ENCODE measurements around the gene SBK1. TPM values are rescaled to one million over a fixed set of nuclear protein-coding genes. Genes with fewer than 3 reads are reported as not detected.

Gene SBK1
- total and polyA plus RNA-seq, 10 of the 15 experiments (the other 5 are each of a cell fraction or from before 2014, with no cell fraction given): 0.04 to 0.26 (median 0.06) TPM; not detected in 4

DNA sequence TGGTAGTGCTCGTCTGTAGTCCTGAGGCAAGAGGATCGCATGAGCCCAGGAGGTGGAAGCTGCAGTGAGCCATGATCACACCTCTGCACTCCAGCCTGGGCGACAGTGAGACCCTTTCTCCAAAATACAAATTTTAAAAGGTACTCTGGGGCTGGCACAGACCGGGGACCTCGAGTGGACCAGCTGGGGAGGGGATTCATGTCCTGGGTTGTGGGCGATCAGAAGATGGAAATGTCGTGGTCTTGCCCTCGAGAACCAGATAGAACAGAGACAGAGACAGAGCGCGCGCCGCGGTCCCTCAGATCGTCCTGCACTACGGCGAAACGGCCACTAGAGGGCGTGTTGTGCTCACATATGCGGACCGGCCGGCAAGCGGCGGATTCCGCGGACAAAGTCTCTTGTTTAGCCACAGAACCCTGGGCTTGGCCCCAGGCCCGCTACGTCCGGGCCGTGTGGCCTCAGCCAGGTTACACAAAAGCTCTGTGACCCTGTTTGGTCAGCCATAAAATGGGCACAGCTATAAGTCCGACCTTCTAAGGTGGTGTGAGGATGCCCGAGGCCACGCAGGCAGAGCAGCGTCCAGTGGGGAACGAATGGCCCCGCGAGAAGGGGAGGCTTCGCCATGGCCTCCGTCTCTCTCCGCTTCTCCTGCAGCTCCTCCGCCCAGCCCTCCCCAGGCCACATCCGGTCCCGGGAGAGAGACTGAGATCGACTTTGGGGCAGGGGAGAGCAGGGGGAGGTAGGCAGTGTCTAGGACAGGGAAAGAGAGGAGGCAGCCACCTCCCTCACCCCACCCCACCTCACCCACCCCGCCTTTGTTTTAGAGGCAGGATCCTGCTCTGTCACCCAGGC lies 14.6 kb upstream of the SBK1 start (continued):
- TF ChIP-seq MEF2B (IDR thresholded peaks at IDR 0.05; ENCODE audit: partially characterized antibody, poor library complexity, severe bottlenecking) (no peak), KAT2A (conservative IDR thresholded peaks at IDR 0.05; ENCODE audit: control insufficient read depth, low read depth, low read length) (no peak), NFYA (IDR thresholded peaks at IDR 0.05; ENCODE audit: borderline replicate concordance, low read depth, low read length) (no peak), LARP7 (IDR thresholded peaks at IDR 0.05) (0 out of 2 replicates have a peak, but pooled peaks have one; percentile 50), IKZF1 (conservative IDR thresholded peaks at IDR 0.05) (peak; percentile 21; the same call in 1 of the 2 replicates), NR2F1 (conservative IDR thresholded peaks at IDR 0.05) (0 out of 2 replicates have a peak, but pooled peaks have one; percentile 30)
- TF ChIP-seq, protein P1, sequence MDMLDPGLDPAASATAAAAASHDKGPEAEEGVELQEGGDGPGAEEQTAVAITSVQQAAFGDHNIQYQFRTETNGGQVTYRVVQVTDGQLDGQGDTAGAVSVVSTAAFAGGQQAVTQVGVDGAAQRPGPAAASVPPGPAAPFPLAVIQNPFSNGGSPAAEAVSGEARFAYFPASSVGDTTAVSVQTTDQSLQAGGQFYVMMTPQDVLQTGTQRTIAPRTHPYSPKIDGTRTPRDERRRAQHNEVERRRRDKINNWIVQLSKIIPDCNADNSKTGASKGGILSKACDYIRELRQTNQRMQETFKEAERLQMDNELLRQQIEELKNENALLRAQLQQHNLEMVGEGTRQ (IDR thresholded peaks at IDR 0.05; ENCODE audit: borderline replicate concordance, low read depth, low read length): no peak

DNA sequence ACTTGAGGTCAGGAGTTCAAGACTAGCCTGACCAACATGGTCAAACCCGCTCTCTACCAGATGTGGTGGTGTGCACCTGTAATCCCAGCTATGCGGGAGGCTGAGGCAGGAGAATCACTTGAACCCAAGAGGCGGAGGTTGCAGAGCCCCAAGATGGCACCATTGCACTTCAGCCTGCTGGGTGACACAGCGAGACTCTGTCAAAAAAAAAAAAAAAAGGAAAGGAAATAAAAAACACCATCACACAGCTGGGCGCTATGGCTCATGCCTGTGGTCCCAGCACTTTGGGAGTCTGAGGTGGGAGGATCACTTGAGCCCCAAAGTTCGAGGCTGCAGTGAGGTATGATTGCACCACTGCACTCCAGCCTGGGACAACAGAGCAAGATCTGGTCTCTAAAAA lies 13.3 kb upstream of the SBK1 start:
- FAIRE-seq (no peak), DNase-seq (ENCODE audit: low read depth, low spot score) (no peak), ATAC-seq (no peak)
- ChIA-PET CTCF (interaction anchor here (3.9 kb wide), 1 partner anchor 38 kb away, joined by 20 read pairs; no protein-coding TSS in a partner anchor), POLR2A (no interaction called here), SMC1A (ENCODE audit: uncharacterized antibody, unreplicated experiment) (interaction anchor here (0.6 to 0.8 kb wide), 3 partner anchors 38 to 1197 kb away, joined by 3 to 4 read pairs (median 3); no protein-coding TSS in a partner anchor), RAD21 (ENCODE audit: unreplicated experiment) (interaction anchor here (0.7 kb wide), 1 partner anchor 30 kb away, joined by 5 read pairs; no protein-coding TSS in a partner anchor)
- H3K4me3 ChIP-seq: no peak overlapping the region
- in situ Hi-C loops (cut with MboI) (loop anchor here (5.0 kb wide), 1 partner anchor 33 kb away; no protein-coding TSS in a partner anchor), intact Hi-C loops (cut with micrococcal nuclease; ENCODE audit: unreplicated experiment) (no loop called here)
- no peaks in the 10 kb centered on the region for H3K36me3 ChIP-seq (ENCODE audit: control insufficient read depth in 2 of 2, insufficient read depth in 2 of 2, low read length in 1 of 2)
- H3K9ac ChIP-seq (ENCODE audit: control insufficient read depth, insufficient read depth, low read length): no peak overlapping the region
- peaks cover 2% of the 10 kb centered on the region; the same call in 1 of the 2 replicates for H3K4me1 ChIP-seq (ENCODE audit: control insufficient read depth, insufficient read depth, low read length)
- no peaks in the 10 kb centered on the region for H3K9me3 ChIP-seq (replicated peaks; ENCODE audit: control insufficient read depth, insufficient read depth, low read length)
- no peaks in the 10 kb centered on the region for H4K20me1 ChIP-seq (ENCODE audit: control insufficient read depth, insufficient read depth)
- H3K79me2 ChIP-seq (ENCODE audit: control insufficient read depth, insufficient read depth, low read length): no peaks in the 10 kb centered on the region
- no peak overlapping the region for H2AFZ ChIP-seq (ENCODE audit: control insufficient read depth, low read depth, low read length)
- no TSS peak for BruUV-seq (replicated peaks)
- H3K27me3 ChIP-seq (replicated peaks in 1 of 2; ENCODE audit: control insufficient read depth in 2 of 2, insufficient read depth in 2 of 2, low read length in 1 of 2): no peaks in the 10 kb centered on the region
- 22% methylated on average over 5 of the region's 6 CpGs for WGBS (ENCODE audit: insufficient coverage, insufficient replicate concordance, low lambda C conversion rate, missing lambda C conversion rate)
- no peak overlapping the region for H3K4me2 ChIP-seq (ENCODE audit: control insufficient read depth, insufficient read depth)
- H3K27ac ChIP-seq (ENCODE audit: control insufficient read depth, insufficient read depth): no peak overlapping the region
- no peak for TF ChIP-seq BHLHE40 (IDR thresholded peaks at IDR 0.05; ENCODE audit: borderline replicate concordance in 1 of 2, low read depth in 2 of 2, low read length in 1 of 2)
- TF ChIP-seq, protein P2, sequence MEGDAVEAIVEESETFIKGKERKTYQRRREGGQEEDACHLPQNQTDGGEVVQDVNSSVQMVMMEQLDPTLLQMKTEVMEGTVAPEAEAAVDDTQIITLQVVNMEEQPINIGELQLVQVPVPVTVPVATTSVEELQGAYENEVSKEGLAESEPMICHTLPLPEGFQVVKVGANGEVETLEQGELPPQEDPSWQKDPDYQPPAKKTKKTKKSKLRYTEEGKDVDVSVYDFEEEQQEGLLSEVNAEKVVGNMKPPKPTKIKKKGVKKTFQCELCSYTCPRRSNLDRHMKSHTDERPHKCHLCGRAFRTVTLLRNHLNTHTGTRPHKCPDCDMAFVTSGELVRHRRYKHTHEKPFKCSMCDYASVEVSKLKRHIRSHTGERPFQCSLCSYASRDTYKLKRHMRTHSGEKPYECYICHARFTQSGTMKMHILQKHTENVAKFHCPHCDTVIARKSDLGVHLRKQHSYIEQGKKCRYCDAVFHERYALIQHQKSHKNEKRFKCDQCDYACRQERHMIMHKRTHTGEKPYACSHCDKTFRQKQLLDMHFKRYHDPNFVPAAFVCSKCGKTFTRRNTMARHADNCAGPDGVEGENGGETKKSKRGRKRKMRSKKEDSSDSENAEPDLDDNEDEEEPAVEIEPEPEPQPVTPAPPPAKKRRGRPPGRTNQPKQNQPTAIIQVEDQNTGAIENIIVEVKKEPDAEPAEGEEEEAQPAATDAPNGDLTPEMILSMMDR (IDR thresholded peaks at IDR 0.05 in 2 of 3, conservative IDR thresholded peaks at IDR 0.05 in 1 of 3; ENCODE audit: control insufficient read depth in 2 of 3, extremely low read depth in 1 of 3, insufficient read depth in 1 of 3, low read depth in 3 of 3, low read length in 3 of 3): no peak
- no peak for TF ChIP-seq CREM (IDR thresholded peaks at IDR 0.05; ENCODE audit: low read depth)
- TF ChIP-seq TCF7 (IDR thresholded peaks at IDR 0.05; ENCODE audit: borderline replicate concordance): no peak
- no peak for TF ChIP-seq YY1 (IDR thresholded peaks at IDR 0.05; ENCODE audit: low read depth, low read length)
- TF ChIP-seq SRF (IDR thresholded peaks at IDR 0.05; ENCODE audit: low read depth in 2 of 2, low read length in 2 of 2): no peak
- TF ChIP-seq SP1 (IDR thresholded peaks at IDR 0.05; ENCODE audit: low read depth, low read length): no peak
- no peak for TF ChIP-seq KLF5 (IDR thresholded peaks at IDR 0.05; ENCODE audit: partially characterized antibody)
- no peak for TF ChIP-seq POU2F2 (IDR thresholded peaks at IDR 0.05; ENCODE audit: borderline replicate concordance, low read depth, low read length)
- no peak for TF ChIP-seq POLR2AphosphoS5 (IDR thresholded peaks at IDR 0.05; ENCODE audit: low read length)
- TF ChIP-seq NFYA (IDR thresholded peaks at IDR 0.05; ENCODE audit: borderline replicate concordance, low read depth, low read length): no peak
- TF ChIP-seq EGR1 (IDR thresholded peaks at IDR 0.05; ENCODE audit: borderline replicate concordance in 1 of 2, low read depth in 2 of 2, low read length in 2 of 2): no peak
- TF ChIP-seq NR2C1 (IDR thresholded peaks at IDR 0.05): no peak
- no peak for TF ChIP-seq BRCA1 (IDR thresholded peaks at IDR 0.05; ENCODE audit: low read depth, low read length)

All from GM12878 (cell line).